Sigmoid colon (tissue), 4 donors: Measurements from ENCODE around the gene SEMA4B.

Source experiments
- CTCF ChIP-seq, 4 experiments: fragments of 450-650 bp in 3 of 4; fragments of 200-600 bp in 1 of 4; IDR thresholded peaks; one replicate each; pipeline ENCODE4 v1.5.1; 2016 to 2019; ENCODE audit warnings: antibody characterized with exemption in 4 of 4, mild to moderate bottlenecking in 3 of 4, moderate library complexity in 2 of 4
- EP300 ChIP-seq, 4 donors: sonication (generic); formaldehyde crosslinking; IDR thresholded peaks; one replicate each; pipeline ENCODE4 v1.6.1; 2017; ENCODE audit warnings: antibody characterized with exemption in 4 of 4
- POLR2A ChIP-seq, 2 donors: fragments of 450-650 bp; IDR thresholded peaks; one replicate each; pipeline ENCODE4 v1.6.1; 2016; ENCODE audit warnings: antibody characterized with exemption in 2 of 2, mild to moderate bottlenecking in 2 of 2, moderate library complexity in 2 of 2
- POLR2AphosphoS5 ChIP-seq, 4 donors: sonication (generic); formaldehyde crosslinking; IDR thresholded peaks; one replicate each; pipeline ENCODE4 v1.6.1; 2017; ENCODE audit warnings: antibody characterized with exemption in 4 of 4

- no peak for TF ChIP-seq CTCF (IDR thresholded peaks at IDR 0.05)
- no peak for TF ChIP-seq POLR2AphosphoS5 (IDR thresholded peaks at IDR 0.05)
- no peak for TF ChIP-seq POLR2A (IDR thresholded peaks at IDR 0.05)
- no peak for TF ChIP-seq EP300 (IDR thresholded peaks at IDR 0.05)
These were observed 12.1 kb downstream of the SEMA4B start for GRCh38 chr15:90213122-90213817.
